Suprapubic skin (tissue), 4 donors: ENCODE results near the gene VEPH1. TPM values are rescaled to one million over a fixed set of nuclear protein-coding genes. Genes with fewer than 3 reads are reported as not detected.

Source experiments
- DNase-seq, 2 donors: peaks; one replicate each; pipeline ENCODE4 v3.0.0-alpha.2; 2019; ENCODE audit warnings: low spot score in 2 of 2
- H3K27ac ChIP-seq: fragments of 200-600 bp; sonication (generic); one replicate; pipeline ENCODE4 v1.5.1; 2019
- H3K27me3 ChIP-seq: fragments of 200-600 bp; sonication (generic); one replicate; pipeline ENCODE4 v1.5.1; 2019
- H3K36me3 ChIP-seq: fragments of 200-600 bp; sonication (generic); one replicate; pipeline ENCODE4 v1.5.1; 2019
- H3K4me1 ChIP-seq: fragments of 200-600 bp; sonication (generic); one replicate; pipeline ENCODE4 v1.5.1; 2019
- H3K4me3 ChIP-seq: fragments of 200-600 bp; sonication (generic); one replicate; pipeline ENCODE4 v1.5.1; 2019; ENCODE audit warnings: mild to moderate bottlenecking
- H3K9me3 ChIP-seq: fragments of 200-600 bp; sonication (generic); one replicate; pipeline ENCODE4 v1.5.1; 2019
- EP300 ChIP-seq: sonication (generic); formaldehyde crosslinking; IDR thresholded peaks from one replicate; pipeline ENCODE4 v1.6.1; 2017; ENCODE audit warnings: antibody characterized with exemption
- POLR2A ChIP-seq, 2 donors: fragments of 450-650 bp; IDR thresholded peaks; one replicate each; pipeline ENCODE4 v1.6.1; 2017; ENCODE audit warnings: antibody characterized with exemption in 2 of 2, mild to moderate bottlenecking in 2 of 2, moderate library complexity in 2 of 2
- POLR2AphosphoS5 ChIP-seq, 3 donors: sonication (generic); formaldehyde crosslinking; IDR thresholded peaks; one replicate each; pipeline ENCODE4 v1.6.1; 2017; ENCODE audit warnings: antibody characterized with exemption in 3 of 3
- WGBS: methylation state at CpG from one replicate; pipeline ENCODE4 v1.1.5; 2018; 5-methylcytosine and 5-hydroxymethylcytosine counted together
- total RNA-seq, 4 donors: library from RNA; depleted of rRNA; stranded (reverse); fragments of >200 nt; gene quantifications; one replicate each; pipeline ENCODE4 v1.1.0, GENCODE V29; 2016
- TF ChIP-seq, protein P1 (sequence below), 2 donors: fragments of 200-600 bp in 1 of 2; fragments of 450-650 bp in 1 of 2; sonication (generic) in 1 of 2; IDR thresholded peaks; one replicate each; pipeline ENCODE4 v1.5.1; 2016 to 2019; ENCODE audit warnings: antibody characterized with exemption in 2 of 2, mild to moderate bottlenecking in 1 of 2, moderate library complexity in 1 of 2

VEPH1 gene
- total RNA-seq, 4 donors from 2014 or later = 2.9 to 9.3 (median 5.7) TPM

DNA sequence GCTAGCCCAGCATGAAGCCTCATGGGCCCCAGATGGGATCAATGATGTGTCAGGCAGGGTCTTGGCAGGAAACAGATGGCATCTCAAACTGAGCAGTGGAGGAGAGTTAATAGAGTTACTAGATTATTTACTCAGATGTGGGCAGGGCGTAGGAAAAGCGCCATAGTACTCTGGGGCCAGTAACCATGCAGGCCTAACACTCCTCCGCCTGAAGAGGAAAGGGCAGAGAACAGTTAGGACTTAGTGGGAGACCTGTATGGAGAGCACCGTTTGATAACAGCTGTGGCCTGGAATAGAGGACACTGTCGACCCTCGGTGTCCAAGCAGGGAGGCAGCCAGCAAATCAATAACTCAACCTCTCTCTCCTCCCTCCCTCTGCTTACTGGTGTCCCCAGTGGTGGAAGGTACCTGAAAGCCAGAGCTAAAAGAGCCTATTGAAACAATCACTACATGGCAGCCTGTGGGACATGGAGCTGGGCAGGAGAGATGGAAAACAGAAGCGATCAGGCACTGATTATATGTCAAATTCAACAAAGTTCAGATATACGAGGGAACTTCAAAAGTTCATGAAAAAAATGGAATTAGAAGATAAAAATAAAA lies 231.8 kb downstream of the VEPH1 start:
- TF ChIP-seq POLR2AphosphoS5 (IDR thresholded peaks at IDR 0.05) (no peak), EP300 (no peak), POLR2A (IDR thresholded peaks at IDR 0.05) (no peak)
- TF ChIP-seq, protein P1, sequence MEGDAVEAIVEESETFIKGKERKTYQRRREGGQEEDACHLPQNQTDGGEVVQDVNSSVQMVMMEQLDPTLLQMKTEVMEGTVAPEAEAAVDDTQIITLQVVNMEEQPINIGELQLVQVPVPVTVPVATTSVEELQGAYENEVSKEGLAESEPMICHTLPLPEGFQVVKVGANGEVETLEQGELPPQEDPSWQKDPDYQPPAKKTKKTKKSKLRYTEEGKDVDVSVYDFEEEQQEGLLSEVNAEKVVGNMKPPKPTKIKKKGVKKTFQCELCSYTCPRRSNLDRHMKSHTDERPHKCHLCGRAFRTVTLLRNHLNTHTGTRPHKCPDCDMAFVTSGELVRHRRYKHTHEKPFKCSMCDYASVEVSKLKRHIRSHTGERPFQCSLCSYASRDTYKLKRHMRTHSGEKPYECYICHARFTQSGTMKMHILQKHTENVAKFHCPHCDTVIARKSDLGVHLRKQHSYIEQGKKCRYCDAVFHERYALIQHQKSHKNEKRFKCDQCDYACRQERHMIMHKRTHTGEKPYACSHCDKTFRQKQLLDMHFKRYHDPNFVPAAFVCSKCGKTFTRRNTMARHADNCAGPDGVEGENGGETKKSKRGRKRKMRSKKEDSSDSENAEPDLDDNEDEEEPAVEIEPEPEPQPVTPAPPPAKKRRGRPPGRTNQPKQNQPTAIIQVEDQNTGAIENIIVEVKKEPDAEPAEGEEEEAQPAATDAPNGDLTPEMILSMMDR (IDR thresholded peaks at IDR 0.05) = no peak
- Histone ChIP-seq H3K4me3 (no peak overlapping the region), H3K27ac (no peak overlapping the region), H3K36me3 (no peaks in the 10 kb centered on the region), H3K9me3 (no peaks in the 10 kb centered on the region), H3K27me3 (no peaks in the 10 kb centered on the region), H3K4me1 (no peaks in the 10 kb centered on the region)
- no peak for DNase-seq
- WGBS = 83% methylated on average over 8 of the region's 8 CpGs

DNA sequence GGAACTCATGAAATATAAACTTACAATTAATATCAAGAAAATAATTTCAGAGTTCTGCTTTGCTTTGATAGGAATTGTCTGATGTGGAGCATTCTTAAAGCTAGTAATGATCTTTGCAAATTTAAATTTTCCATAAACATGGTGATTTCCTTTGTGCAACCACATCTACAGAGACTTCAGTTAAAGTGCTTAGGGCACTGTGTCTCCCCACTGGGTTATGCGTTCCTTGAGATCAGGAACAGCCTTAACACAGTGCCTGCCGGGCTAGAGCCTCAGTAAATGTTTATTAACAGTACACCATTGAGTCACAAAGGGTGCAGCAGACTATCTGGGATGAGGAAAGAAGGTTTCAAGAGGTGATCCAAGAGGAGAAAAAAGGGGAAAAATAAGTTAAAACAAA lies 235.2 kb downstream of the VEPH1 start:
- H3K27me3 ChIP-seq = no peaks in the 10 kb centered on the region
- no peaks in the 10 kb centered on the region for H3K4me1 ChIP-seq
- no peak overlapping the region for H3K27ac ChIP-seq
- TF ChIP-seq, protein P1 (IDR thresholded peaks at IDR 0.05) = no peak
- TF ChIP-seq POLR2AphosphoS5 (IDR thresholded peaks at IDR 0.05) = no peak
- no peak for TF ChIP-seq EP300
- TF ChIP-seq POLR2A (IDR thresholded peaks at IDR 0.05) = no peak
- no peaks in the 10 kb centered on the region for H3K36me3 ChIP-seq
- H3K9me3 ChIP-seq = no peaks in the 10 kb centered on the region
- no peak for DNase-seq
- H3K4me3 ChIP-seq = no peak overlapping the region
- 60% methylated on average over 2 of the region's 2 CpGs for whole genome bisulfite sequencing

GRCh38 chr3:157265931-157266330 lies 237.3 kb downstream of the VEPH1 start:
- no peak overlapping the region for H3K27ac ChIP-seq
- TF ChIP-seq, protein P1 (IDR thresholded peaks at IDR 0.05) = no peak
- H3K27me3 ChIP-seq = no peaks in the 10 kb centered on the region
- no peak overlapping the region for H3K4me3 ChIP-seq
- no peaks in the 10 kb centered on the region for H3K9me3 ChIP-seq
- no peak for DNase-seq
- no peaks in the 10 kb centered on the region for H3K36me3 ChIP-seq
- H3K4me1 ChIP-seq = no peaks in the 10 kb centered on the region
- 68% methylated on average over 1 of the region's 1 CpG for WGBS

DNA sequence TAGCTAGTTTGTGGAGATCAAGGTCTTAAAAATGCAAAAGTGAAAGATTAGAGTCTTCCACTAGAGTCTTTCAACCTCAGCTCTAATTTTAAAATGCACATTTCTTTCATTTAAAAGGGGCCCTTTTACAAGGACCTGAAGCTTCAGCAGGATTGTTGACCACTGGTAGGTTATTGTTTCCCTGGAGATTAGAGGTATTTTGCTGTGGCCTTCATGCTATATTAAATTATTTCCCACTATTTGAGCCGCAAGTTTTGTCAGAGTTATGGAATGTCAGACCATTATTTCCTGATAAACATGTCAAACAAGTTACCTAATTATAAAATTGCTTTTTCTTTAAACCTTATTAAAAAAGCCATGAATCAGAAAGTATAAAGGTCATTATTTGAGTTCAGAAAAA lies 240.2 kb downstream of the VEPH1 start:
- no peak for DNase-seq
- Histone ChIP-seq H3K27me3 (no peaks in the 10 kb centered on the region), H3K36me3 (no peaks in the 10 kb centered on the region), H3K9me3 (no peaks in the 10 kb centered on the region), H3K27ac (no peak overlapping the region), H3K4me1 (no peaks in the 10 kb centered on the region), H3K4me3 (no peak overlapping the region)
- TF ChIP-seq, protein P1 (IDR thresholded peaks at IDR 0.05) = no peak
- TF ChIP-seq POLR2AphosphoS5 (IDR thresholded peaks at IDR 0.05) (no peak), POLR2A (IDR thresholded peaks at IDR 0.05) (no peak), EP300 (no peak)
- WGBS = 63% methylated on average over 1 of the region's 1 CpG

GRCh38 chr3:157261000-157261399 lies 242.2 kb downstream of the VEPH1 start:
- Histone ChIP-seq H3K27ac (no peak overlapping the region), H3K36me3 (no peaks in the 10 kb centered on the region), H3K27me3 (no peaks in the 10 kb centered on the region), H3K4me1 (no peaks in the 10 kb centered on the region), H3K4me3 (no peak overlapping the region), H3K9me3 (no peaks in the 10 kb centered on the region)
- WGBS = 76% methylated on average over 6 of the region's 6 CpGs
- DNase-seq = no peak
- TF ChIP-seq, protein P1 (IDR thresholded peaks at IDR 0.05) = no peak
- no peak for TF ChIP-seq EP300
- no peak for TF ChIP-seq POLR2AphosphoS5 (IDR thresholded peaks at IDR 0.05)
- TF ChIP-seq POLR2A (IDR thresholded peaks at IDR 0.05) = no peak
